H1 (cell line): ENCODE measurements around the gene ACTR3C. TPM values are rescaled to one million over a fixed set of nuclear protein-coding genes. Genes with fewer than 3 reads are reported as not detected.
A peak's percentile ranks its signal among the peaks of the same experiment; 100 is the strongest.

ENCODE experiments used
- ASH2L ChIP-seq: fragments of 200-600, 300-600 bp; sonication (generic); IDR thresholded peaks from one replicate; pipeline ENCODE4 v1.7.1; 2017; ENCODE audit warnings: low read length
- BCL11A ChIP-seq, 2 experiments: IDR thresholded peaks; one replicate each; pipeline ENCODE4 v1.6.1; 2011; ENCODE audit warnings: low read depth in 2 of 2, low read length in 2 of 2, mild to moderate bottlenecking in 2 of 2
- BRCA1 ChIP-seq: IDR thresholded peaks from 2 replicates; pipeline ENCODE4 v1.6.1; 2012; ENCODE audit warnings: low read depth, low read length, improper control_type of control experiment
- CBX8 ChIP-seq: fragments of 300-800, 300-1000 bp; sonication (generic); IDR thresholded peaks from 2 replicates; pipeline ENCODE4 v1.7.1; 2016; ENCODE audit warnings: low read depth, low read length, borderline replicate concordance
- CEBPB ChIP-seq: IDR thresholded peaks from 2 replicates; pipeline ENCODE4 v1.6.1; 2012; ENCODE audit warnings: low read depth, low read length
- CHD2 ChIP-seq: IDR thresholded peaks from 2 replicates; pipeline ENCODE4 v1.6.1; 2012; ENCODE audit warnings: low read length, improper control_type of control experiment
- CREB1 ChIP-seq: IDR thresholded peaks from 2 replicates; pipeline ENCODE4 v1.6.1; 2012; ENCODE audit warnings: inconsistent platforms
- EGR1 ChIP-seq: IDR thresholded peaks from 2 replicates; pipeline ENCODE4 v1.6.1; 2011; ENCODE audit warnings: low read depth, low read length, borderline replicate concordance
- GABPA ChIP-seq: IDR thresholded peaks from 2 replicates; pipeline ENCODE4 v1.6.1; 2011; ENCODE audit warnings: mild to moderate bottlenecking, low read length, moderate library complexity, borderline replicate concordance; ENCODE audit not compliant: insufficient read depth
- GTF2F1 ChIP-seq: IDR thresholded peaks from 2 replicates; pipeline ENCODE4 v1.6.1; 2012; ENCODE audit warnings: low read depth, low read length, improper control_type of control experiment, borderline replicate concordance
- JUN ChIP-seq: IDR thresholded peaks from 2 replicates; pipeline ENCODE4 v1.6.1; 2011; ENCODE audit warnings: low read depth, mild to moderate bottlenecking, improper control_type of control experiment, low read length
- KDM5A ChIP-seq: fragments of 200-600 bp; IDR thresholded peaks from 2 replicates; pipeline ENCODE4 v1.7.1; 2012; ENCODE audit warnings: mild to moderate bottlenecking, low read length, inconsistent platforms, mixed read lengths
- NANOG ChIP-seq: IDR thresholded peaks from 2 replicates; pipeline ENCODE4 v1.6.1; 2011; ENCODE audit warnings: low read length, low read depth, mild to moderate bottlenecking, inconsistent platforms; ENCODE audit not compliant: insufficient read depth, poor library complexity, severe bottlenecking
- PHF8 ChIP-seq: fragments of 200-600 bp; sonication (generic); conservative IDR thresholded peaks from 2 replicates; pipeline ENCODE4 v1.7.1; 2012; ENCODE audit warnings: low read depth, mild to moderate bottlenecking, inconsistent platforms, low read length, moderate library complexity
- POLR2A ChIP-seq, 2 experiments: IDR thresholded peaks; 1 replicate in 1 of 2; 2 replicates in 1 of 2; pipeline ENCODE4 v1.6.1; 2011; ENCODE audit warnings: low read depth in 2 of 2, low read length in 2 of 2, mild to moderate bottlenecking in 2 of 2; ENCODE audit errors: control extremely low read depth in 1 of 2
- RFX5 ChIP-seq: IDR thresholded peaks from 2 replicates; pipeline ENCODE4 v1.6.1; 2011; ENCODE audit warnings: low read depth, low read length, improper control_type of control experiment, borderline replicate concordance
- SP1 ChIP-seq: IDR thresholded peaks from 2 replicates; pipeline ENCODE4 v1.6.1; 2011; ENCODE audit warnings: low read depth, low read length
- SP4 ChIP-seq: IDR thresholded peaks from 2 replicates; pipeline ENCODE4 v1.6.1; 2012; ENCODE audit warnings: low read length, inconsistent platforms
- TEAD4 ChIP-seq: IDR thresholded peaks from 2 replicates; pipeline ENCODE4 v1.6.1; 2012; ENCODE audit warnings: low read depth, low read length, inconsistent platforms, mixed read lengths
- YY1 ChIP-seq: IDR thresholded peaks from 2 replicates; pipeline ENCODE4 v1.6.1; 2011; ENCODE audit warnings: low read depth, mild to moderate bottlenecking, low read length
- ZNF274 ChIP-seq: IDR thresholded peaks from 2 replicates; pipeline ENCODE4 v1.7.0; 2012; ENCODE audit warnings: low read length, borderline replicate concordance; ENCODE audit errors: extremely low read depth
- polyA plus RNA-seq, 7 experiments: library from polyadenylated mRNA; depleted of rRNA in 3 of 7; stranded (reverse) in 5 of 7; unstranded in 2 of 7; fragments of >200 nt in 5 of 7; fragments of 200-250 nt in 2 of 7; gene quantifications; 1 replicate in 5 of 7; 2 replicates in 1 of 7; 4 replicates in 1 of 7; pipeline versions ENCODE4 v1.2.1 to v1.2.3, GENCODE V29; 2011 to 2013; ENCODE audit warnings: missing spikeins in 2 of 7, mixed read lengths in 2 of 7
- total RNA-seq: library from RNA; stranded (reverse); fragmentation: NEBNext Ultra II Directional; extraction: Animal tissue kit (Norgen Biotek cat#: 25700); gene quantifications from 2 replicates; pipeline ENCODE4 v1.2.1, GENCODE V29; 2021
- TF ChIP-seq, protein P1 (sequence below): IDR thresholded peaks from 2 replicates; pipeline ENCODE4 v1.6.1; 2011; ENCODE audit warnings: low read length, improper control_type of control experiment
- TF ChIP-seq, protein P2 (sequence below): IDR thresholded peaks from 2 replicates; pipeline ENCODE4 v1.6.1; 2012; ENCODE audit warnings: inconsistent platforms

The ACTR3C gene
- total and polyA plus RNA-seq, 2 of the 8 experiments (the other 6 are each of a cell fraction or from before 2014, with no cell fraction given): 1.5 TPM; not detected in 1

DNA sequence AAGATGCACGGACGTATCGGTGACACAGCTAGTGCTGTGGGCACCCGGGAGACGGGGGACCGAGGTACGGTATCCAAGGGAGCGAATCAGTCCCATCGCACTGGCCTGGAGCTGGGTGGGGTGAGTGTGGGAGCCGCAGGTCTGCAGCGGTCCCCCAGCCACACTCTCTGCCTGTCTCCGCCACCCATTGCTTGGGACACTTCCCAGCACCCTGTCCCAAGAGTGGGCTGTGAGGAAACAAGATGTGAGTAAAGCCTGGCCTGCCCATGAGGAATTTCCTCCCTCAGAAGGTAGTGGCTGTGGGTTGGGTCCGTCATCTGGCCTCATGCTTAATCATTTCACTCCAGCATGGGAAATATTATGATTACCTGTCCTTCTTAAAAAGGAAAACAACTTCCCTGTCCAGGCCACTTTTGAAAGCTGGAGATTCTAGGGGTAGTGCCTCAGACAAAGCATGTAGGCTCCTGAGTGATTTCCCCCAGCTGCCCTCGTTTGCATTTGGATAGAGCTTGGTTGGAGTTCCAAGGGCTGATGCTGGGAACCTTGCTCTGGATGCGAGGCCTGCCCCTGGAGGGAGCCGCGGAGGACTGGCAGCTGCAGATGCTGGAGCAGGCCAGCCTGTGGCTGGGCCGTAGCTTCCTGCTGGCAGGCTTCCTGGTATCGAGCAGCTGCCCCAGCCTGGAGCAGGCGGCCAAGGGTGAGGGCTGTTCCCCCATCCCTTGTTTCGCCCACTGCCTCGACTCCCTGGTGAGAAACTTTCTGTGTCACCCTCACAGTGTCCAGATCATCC, 6.2 kb upstream of the ACTR3C start (continued):
- TF ChIP-seq, protein P1, sequence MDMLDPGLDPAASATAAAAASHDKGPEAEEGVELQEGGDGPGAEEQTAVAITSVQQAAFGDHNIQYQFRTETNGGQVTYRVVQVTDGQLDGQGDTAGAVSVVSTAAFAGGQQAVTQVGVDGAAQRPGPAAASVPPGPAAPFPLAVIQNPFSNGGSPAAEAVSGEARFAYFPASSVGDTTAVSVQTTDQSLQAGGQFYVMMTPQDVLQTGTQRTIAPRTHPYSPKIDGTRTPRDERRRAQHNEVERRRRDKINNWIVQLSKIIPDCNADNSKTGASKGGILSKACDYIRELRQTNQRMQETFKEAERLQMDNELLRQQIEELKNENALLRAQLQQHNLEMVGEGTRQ: no peak
- TF ChIP-seq GABPA (no peak; the same call in 1 of the 2 replicates), SP1 (no peak), YY1 (0 out of 2 replicates have a peak, but pooled peaks have one; percentile 31), TEAD4 (no peak), POLR2A (IDR thresholded peaks at IDR 0.05; ENCODE audit: control extremely low read depth in 1 of 2, low read depth in 2 of 2, low read length in 2 of 2) (peak in 1 of 2 experiments; percentile 36; a peak in 1 of 3 replicates), CEBPB (no peak), CBX8 (no peak), ASH2L (no peak), SP4 (no peak), EGR1 (no peak), JUN (no peak), BRCA1 (no peak), GTF2F1 (no peak), CREB1 (no peak), CHD2 (peak; percentile 43; the same call in 1 of the 2 replicates), ZNF274 (no peak), KDM5A (no peak), BCL11A (IDR thresholded peaks at IDR 0.05; ENCODE audit: low read depth in 2 of 2, low read length in 2 of 2) (no peak), NANOG (peak; percentile 26), RFX5 (no peak), PHF8 (no peak)
- TF ChIP-seq, protein P2, sequence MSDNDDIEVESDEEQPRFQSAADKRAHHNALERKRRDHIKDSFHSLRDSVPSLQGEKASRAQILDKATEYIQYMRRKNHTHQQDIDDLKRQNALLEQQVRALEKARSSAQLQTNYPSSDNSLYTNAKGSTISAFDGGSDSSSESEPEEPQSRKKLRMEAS: peak; percentile 68
